Myometrial cell (primary cell): ENCODE data around the gene MS4A6E. TPM values are rescaled to one million over a fixed set of nuclear protein-coding genes. Genes with fewer than 3 reads are reported as not detected.

ENCODE experiments used
- total RNA-seq: library from RNA; depleted of rRNA; stranded (reverse); fragments of >200 nt; gene quantifications from 2 replicates; pipeline ENCODE4 v1.2.3, GENCODE V29; 2015

Gene MS4A6E
- not detected in 2 replicates for total RNA-seq

DNA sequence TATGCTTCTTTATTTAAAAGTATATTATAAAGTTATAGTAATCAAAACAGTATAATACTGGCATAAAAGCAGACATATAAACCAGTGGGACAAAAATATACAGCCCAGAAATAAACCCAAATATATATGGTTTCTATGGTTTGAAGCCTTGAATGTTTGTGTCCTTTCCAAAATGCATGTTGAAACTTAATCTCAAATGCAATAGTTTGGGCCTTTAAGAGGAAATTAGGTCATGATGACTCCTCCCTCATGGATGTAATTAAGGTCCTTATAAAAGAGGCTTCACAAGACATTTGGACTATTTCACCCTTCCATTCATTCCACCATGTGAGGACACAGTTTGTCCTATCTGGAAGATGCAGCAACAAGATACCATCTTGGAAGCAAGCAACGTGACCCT is at the start of gene MS4A6E:
Gene MS4A6E (plus strand): TSS at position 301 of the 400 bp plus-strand sequence. CDS start 7,641 bp downstream, outside the sequence.

DNA sequence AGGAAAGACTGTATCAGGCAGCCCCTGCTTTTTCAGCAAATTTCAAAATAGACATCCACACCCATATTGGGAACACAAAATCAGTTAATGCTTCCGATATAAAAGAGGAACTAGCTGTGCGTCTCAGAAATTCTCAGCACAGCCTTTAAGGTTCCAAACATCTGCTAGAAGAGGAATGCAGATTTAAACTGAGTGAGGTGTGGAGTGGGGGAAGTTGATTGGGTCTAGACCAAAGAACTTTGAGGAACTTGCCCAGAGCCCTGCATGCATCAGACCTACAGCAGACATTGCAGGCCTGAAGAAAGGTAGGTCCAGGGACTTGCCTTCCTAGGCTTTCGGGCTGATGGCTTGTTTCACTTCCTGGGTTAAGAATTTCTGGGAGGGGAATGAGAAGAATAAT is 46.6 kb upstream of the MS4A6E start, which contains the start of gene MS4A4A:
Gene MS4A4A (plus strand): TSS at position 255 of the 400 bp plus-strand sequence. CDS start 10 bp downstream, at position 265.

GRCh38 chr11:60378354-60378753 is 51.3 kb downstream of the MS4A6E start, which contains the start of gene MS4A7:
MS4A7 (plus strand) TSS chr11:60378532; CDS start chr11:60383142, 4,610 bp downstream.

Other genes starting within 250 kb of the MS4A6E start
- gene MS4A2, start 238.6 kb upstream of the MS4A6E start, total RNA-seq, result not detected in 2 replicates
- gene MS4A6A, start 144.2 kb upstream of the MS4A6E start, total RNA-seq, result not detected in 2 replicates
- gene MS4A4E, start 84.1 kb upstream of the MS4A6E start, total RNA-seq, result not detected in 2 replicates
- gene MS4A4A, start 46.6 kb upstream of the MS4A6E start, total RNA-seq, result not detected in 2 replicates
- not detected in 2 replicates for gene MS4A7, start 51.3 kb downstream of the MS4A6E start, total RNA-seq
- gene MS4A14, start 69.2 kb downstream of the MS4A6E start, total RNA-seq, result not detected in 2 replicates
- not detected in 2 replicates for gene MS4A5, start 102.3 kb downstream of the MS4A6E start, total RNA-seq
- not detected in 2 replicates for gene MS4A1, start 128.6 kb downstream of the MS4A6E start, total RNA-seq
- gene MS4A12, start 165.5 kb downstream of the MS4A6E start, total RNA-seq, result not detected in 2 replicates
- not detected in 2 replicates for gene MS4A13, start 188.1 kb downstream of the MS4A6E start, total RNA-seq